ENCODE measurements around the gene VIL1.

Gene VIL1

GRCh38 chr2:218401890-218402289, 17.0 kb upstream of the VIL1 start:
- Histone ChIP-seq H3K9me3 (ENCODE audit: control insufficient read depth, insufficient read depth, low read length) (no peaks in the 10 kb centered on the region), H3K4me3 (ENCODE audit: low read depth, low read length) (no peak overlapping the region), H3K27me3 (ENCODE audit: control insufficient read depth, insufficient read depth, low read length) (peaks cover 27% of the 10 kb centered on the region), H3K4me1 (ENCODE audit: control insufficient read depth, insufficient read depth, low read length) (peaks cover 22% of the 10 kb centered on the region), H3K36me3 (ENCODE audit: control insufficient read depth, insufficient read depth, low read length) (peaks cover 19% of the 10 kb centered on the region), H3K27ac (ENCODE audit: low read depth, low read length) (no peak overlapping the region), H3K9ac (ENCODE audit: low read depth, low read length) (no peak overlapping the region)

DNA sequence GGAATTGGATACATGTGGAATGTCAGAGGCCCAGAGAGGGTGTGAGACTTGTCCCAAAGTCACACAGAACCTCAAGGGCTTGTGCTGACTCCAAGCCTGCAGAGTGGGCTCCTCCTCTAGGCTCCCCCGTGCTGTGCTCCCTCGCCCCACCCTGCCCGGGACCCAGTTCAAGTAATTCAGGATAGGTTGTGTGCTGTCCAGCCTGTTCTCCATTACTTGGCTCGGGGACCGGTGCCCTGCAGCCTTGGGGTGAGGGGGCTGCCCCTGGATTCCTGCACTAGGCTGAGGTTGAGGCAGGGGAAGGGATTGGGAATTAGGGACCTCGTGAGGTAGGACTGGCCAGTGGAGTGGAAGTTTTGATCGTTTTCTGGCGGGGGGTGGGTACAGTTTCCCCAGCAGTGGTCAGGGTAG, 16.4 kb upstream of the VIL1 start:
- peaks cover 21% of the 10 kb centered on the region for H3K4me1 ChIP-seq (ENCODE audit: control insufficient read depth, insufficient read depth, low read length)
- H3K9me3 ChIP-seq (ENCODE audit: control insufficient read depth, insufficient read depth, low read length), result no peaks in the 10 kb centered on the region
- H3K4me3 ChIP-seq (ENCODE audit: low read depth, low read length), result no peak overlapping the region
- H3K36me3 ChIP-seq (ENCODE audit: control insufficient read depth, insufficient read depth, low read length), result peaks cover 19% of the 10 kb centered on the region
- H3K9ac ChIP-seq (ENCODE audit: low read depth, low read length), result no peak overlapping the region
- no peak overlapping the region for H3K27ac ChIP-seq (ENCODE audit: low read depth, low read length)
- H3K27me3 ChIP-seq (ENCODE audit: control insufficient read depth, insufficient read depth, low read length), result peaks cover 21% of the 10 kb centered on the region

- H3K4me1 ChIP-seq (ENCODE audit: control insufficient read depth, insufficient read depth, low read length), result peaks cover 20% of the 10 kb centered on the region
- H3K4me3 ChIP-seq (ENCODE audit: low read depth, low read length), result no peak overlapping the region
- no peak overlapping the region for H3K27ac ChIP-seq (ENCODE audit: low read depth, low read length)
- H3K9me3 ChIP-seq (ENCODE audit: control insufficient read depth, insufficient read depth, low read length), result no peaks in the 10 kb centered on the region
- H3K27me3 ChIP-seq (ENCODE audit: control insufficient read depth, insufficient read depth, low read length), result peaks cover 16% of the 10 kb centered on the region
- no peak overlapping the region for H3K9ac ChIP-seq (ENCODE audit: low read depth, low read length)
- peaks cover 19% of the 10 kb centered on the region for H3K36me3 ChIP-seq (ENCODE audit: control insufficient read depth, insufficient read depth, low read length)
These were observed 16.0 kb upstream of the VIL1 start for GRCh38 chr2:218402911-218403411.

GRCh38 chr2:218403810-218404209, 15.1 kb upstream of the VIL1 start:
- Histone ChIP-seq H3K27me3 (ENCODE audit: control insufficient read depth, insufficient read depth, low read length) (peaks cover 8% of the 10 kb centered on the region), H3K27ac (ENCODE audit: low read depth, low read length) (no peak overlapping the region), H3K36me3 (ENCODE audit: control insufficient read depth, insufficient read depth, low read length) (peaks cover 19% of the 10 kb centered on the region), H3K4me1 (ENCODE audit: control insufficient read depth, insufficient read depth, low read length) (peaks cover 20% of the 10 kb centered on the region), H3K9me3 (ENCODE audit: control insufficient read depth, insufficient read depth, low read length) (no peaks in the 10 kb centered on the region), H3K9ac (ENCODE audit: low read depth, low read length) (no peak overlapping the region), H3K4me3 (ENCODE audit: low read depth, low read length) (no peak overlapping the region)

- Histone ChIP-seq H3K36me3 (ENCODE audit: control insufficient read depth, insufficient read depth, low read length) (peaks cover 19% of the 10 kb centered on the region), H3K27me3 (ENCODE audit: control insufficient read depth, insufficient read depth, low read length) (peaks cover under 1% of the 10 kb centered on the region; the same call in 1 of the 2 replicates), H3K9me3 (ENCODE audit: control insufficient read depth, insufficient read depth, low read length) (no peaks in the 10 kb centered on the region), H3K27ac (ENCODE audit: low read depth, low read length) (peak overlapping the region; percentile 96), H3K9ac (ENCODE audit: low read depth, low read length) (no peak overlapping the region), H3K4me3 (ENCODE audit: low read depth, low read length) (no peak overlapping the region), H3K4me1 (ENCODE audit: control insufficient read depth, insufficient read depth, low read length) (peaks cover 20% of the 10 kb centered on the region)
These were observed 14.4 kb upstream of the VIL1 start for GRCh38 chr2:218404351-218405085.

DNA sequence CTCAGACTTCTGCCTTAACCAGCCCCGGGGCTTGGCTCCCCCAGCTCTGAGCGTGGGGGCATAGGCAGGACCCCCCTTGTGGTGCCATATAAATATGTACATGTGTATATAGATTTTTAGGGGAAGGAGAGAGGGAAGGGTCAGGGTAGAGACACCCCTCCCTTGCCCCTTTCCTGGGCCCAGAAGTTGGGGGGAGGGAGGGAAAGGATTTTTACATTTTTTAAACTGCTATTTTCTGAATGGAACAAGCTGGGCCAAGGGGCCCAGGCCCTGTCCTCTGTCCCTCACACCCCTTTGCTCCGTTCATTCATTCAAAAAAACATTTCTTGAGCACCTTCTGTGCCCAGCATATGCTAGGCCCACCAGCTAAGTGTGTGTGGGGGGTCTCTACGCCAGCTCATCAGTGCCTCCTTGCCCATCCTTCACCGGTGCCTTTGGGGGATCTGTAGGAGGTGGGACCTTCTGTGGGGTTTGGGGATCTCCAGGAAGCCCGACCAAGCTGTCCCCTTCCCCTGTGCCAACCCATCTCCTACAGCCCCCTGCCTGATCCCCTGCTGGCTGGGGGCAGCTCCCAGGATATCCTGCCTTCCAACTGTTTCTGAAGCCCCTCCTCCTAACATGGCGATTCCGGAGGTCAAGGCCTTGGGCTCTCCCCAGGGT, 13.7 kb upstream of the VIL1 start:
- H3K27me3 ChIP-seq (ENCODE audit: control insufficient read depth, insufficient read depth, low read length), result no peaks in the 10 kb centered on the region
- peaks cover 19% of the 10 kb centered on the region for H3K36me3 ChIP-seq (ENCODE audit: control insufficient read depth, insufficient read depth, low read length)
- no peak overlapping the region for H3K9ac ChIP-seq (ENCODE audit: low read depth, low read length)
- H3K4me1 ChIP-seq (ENCODE audit: control insufficient read depth, insufficient read depth, low read length), result peaks cover 20% of the 10 kb centered on the region
- H3K4me3 ChIP-seq (ENCODE audit: low read depth, low read length), result peak overlapping the region; percentile 70
- H3K27ac ChIP-seq (ENCODE audit: low read depth, low read length), result peak overlapping the region; percentile 96
- no peaks in the 10 kb centered on the region for H3K9me3 ChIP-seq (ENCODE audit: control insufficient read depth, insufficient read depth, low read length)

DNA sequence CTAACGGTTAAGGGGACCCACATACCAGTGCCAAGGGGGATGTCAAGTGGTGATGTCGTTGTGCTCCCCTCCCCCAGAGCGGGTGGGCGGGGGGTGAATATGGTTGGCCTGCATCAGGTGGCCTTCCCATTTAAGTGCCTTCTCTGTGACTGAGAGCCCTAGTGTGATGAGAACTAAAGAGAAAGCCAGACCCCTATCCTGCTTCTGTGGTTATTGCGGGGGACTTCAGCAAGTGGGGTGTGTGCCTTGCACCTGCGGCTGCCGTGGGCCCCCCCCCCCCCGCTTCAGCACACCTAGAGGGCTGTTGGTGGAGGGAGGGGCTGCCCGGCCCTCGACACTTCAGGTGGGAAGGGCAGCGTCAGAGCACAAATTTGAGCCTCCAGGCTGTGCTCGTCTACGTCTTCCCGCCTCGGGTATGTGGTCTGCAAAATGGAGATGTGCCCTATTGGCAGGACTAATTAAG, 13.1 kb upstream of the VIL1 start:
- peaks cover 20% of the 10 kb centered on the region for H3K4me1 ChIP-seq (ENCODE audit: control insufficient read depth, insufficient read depth, low read length)
- H3K4me3 ChIP-seq (ENCODE audit: low read depth, low read length), result peak overlapping the region; percentile 70
- peak overlapping the region; percentile 96 for H3K27ac ChIP-seq (ENCODE audit: low read depth, low read length)
- no peaks in the 10 kb centered on the region for H3K27me3 ChIP-seq (ENCODE audit: control insufficient read depth, insufficient read depth, low read length)
- H3K9ac ChIP-seq (ENCODE audit: low read depth, low read length), result peak overlapping the region; percentile 66; the same call in 1 of the 2 replicates
- no peaks in the 10 kb centered on the region for H3K9me3 ChIP-seq (ENCODE audit: control insufficient read depth, insufficient read depth, low read length)
- peaks cover 19% of the 10 kb centered on the region for H3K36me3 ChIP-seq (ENCODE audit: control insufficient read depth, insufficient read depth, low read length)

DNA sequence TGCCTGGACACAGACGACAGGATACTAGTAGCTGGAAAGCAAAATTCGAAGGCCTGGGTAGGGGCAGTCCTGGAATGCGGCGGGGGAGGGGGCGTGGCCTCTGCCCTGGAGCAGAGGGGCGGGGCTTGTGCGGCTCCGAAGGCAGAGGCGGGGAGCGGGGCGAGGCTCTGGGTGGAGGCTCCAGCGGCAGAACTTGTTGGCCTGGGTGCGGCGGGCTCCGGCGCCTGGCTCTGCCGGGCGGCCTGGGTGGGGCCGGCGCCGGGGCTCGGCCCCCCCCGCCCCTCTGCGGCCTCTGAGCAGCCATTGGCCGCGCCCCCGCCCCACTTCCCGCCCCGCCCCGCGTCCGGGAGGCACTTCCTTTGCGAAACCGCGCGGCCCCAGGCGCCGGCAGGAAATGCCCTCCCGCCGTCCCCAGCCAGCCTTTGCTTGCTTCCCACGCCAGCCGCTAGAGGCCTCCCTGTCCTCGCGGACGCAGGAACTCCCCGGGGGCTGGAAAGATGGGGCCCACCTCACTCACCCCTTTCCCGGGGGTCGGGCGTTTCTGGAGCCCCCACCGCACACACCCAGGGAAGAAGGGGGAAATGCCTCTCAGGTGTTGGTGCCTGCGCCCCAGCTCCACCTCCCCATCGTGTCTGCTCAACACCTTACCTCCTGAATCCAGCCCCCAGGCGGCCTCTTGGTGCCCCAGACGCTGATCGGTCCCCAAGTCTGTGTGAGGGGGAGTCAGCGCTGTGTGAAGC, 12.5 kb upstream of the VIL1 start:
- Histone ChIP-seq H3K4me3 (ENCODE audit: low read depth, low read length) (peak overlapping the region; percentile 70), H3K36me3 (ENCODE audit: control insufficient read depth, insufficient read depth, low read length) (peaks cover 19% of the 10 kb centered on the region), H3K9me3 (ENCODE audit: control insufficient read depth, insufficient read depth, low read length) (no peaks in the 10 kb centered on the region), H3K27me3 (ENCODE audit: control insufficient read depth, insufficient read depth, low read length) (no peaks in the 10 kb centered on the region), H3K4me1 (ENCODE audit: control insufficient read depth, insufficient read depth, low read length) (peaks cover 16% of the 10 kb centered on the region), H3K9ac (ENCODE audit: low read depth, low read length) (peak overlapping the region; percentile 66), H3K27ac (ENCODE audit: low read depth, low read length) (peak overlapping the region; percentile 96)

DNA sequence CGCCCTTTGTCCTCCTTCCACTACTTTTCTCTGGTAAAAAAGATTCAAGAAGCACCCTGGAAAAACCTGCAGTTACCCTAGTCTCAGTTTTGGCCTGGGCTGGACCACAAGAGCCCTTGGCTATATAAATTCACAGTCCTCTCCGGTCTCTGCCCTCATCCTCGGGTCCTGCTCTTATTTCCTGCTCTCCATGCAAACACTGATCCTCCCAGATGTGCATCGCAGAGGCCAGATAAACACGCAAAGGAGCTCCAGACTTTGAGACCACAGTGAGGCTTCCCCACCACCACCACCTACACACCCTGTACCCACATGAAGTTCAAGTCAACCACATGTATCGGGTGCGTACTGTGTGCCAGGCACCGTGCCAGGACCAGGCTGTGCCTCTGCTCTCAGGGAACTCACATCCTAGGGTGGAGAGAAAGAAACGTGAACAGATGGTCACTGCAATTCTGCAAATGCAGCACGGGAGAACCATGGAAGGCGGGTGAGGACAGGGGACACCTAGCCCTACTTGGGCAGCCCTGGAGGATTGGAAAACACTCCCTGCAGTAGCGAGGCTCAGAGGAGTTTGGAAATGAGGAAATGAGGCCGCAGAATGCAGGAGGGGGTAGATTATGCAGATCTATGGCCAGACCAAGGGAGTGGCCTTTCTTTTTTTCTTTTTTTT, 11.8 kb upstream of the VIL1 start:
- no peaks in the 10 kb centered on the region for H3K27me3 ChIP-seq (ENCODE audit: control insufficient read depth, insufficient read depth, low read length)
- peaks cover 16% of the 10 kb centered on the region for H3K4me1 ChIP-seq (ENCODE audit: control insufficient read depth, insufficient read depth, low read length)
- H3K36me3 ChIP-seq (ENCODE audit: control insufficient read depth, insufficient read depth, low read length), result peaks cover 18% of the 10 kb centered on the region
- peak overlapping the region; percentile 50 for H3K9ac ChIP-seq (ENCODE audit: low read depth, low read length)
- peak overlapping the region; percentile 62 for H3K4me3 ChIP-seq (ENCODE audit: low read depth, low read length)
- H3K9me3 ChIP-seq (ENCODE audit: control insufficient read depth, insufficient read depth, low read length), result no peaks in the 10 kb centered on the region
- H3K27ac ChIP-seq (ENCODE audit: low read depth, low read length), result peak overlapping the region; percentile 96

DNA sequence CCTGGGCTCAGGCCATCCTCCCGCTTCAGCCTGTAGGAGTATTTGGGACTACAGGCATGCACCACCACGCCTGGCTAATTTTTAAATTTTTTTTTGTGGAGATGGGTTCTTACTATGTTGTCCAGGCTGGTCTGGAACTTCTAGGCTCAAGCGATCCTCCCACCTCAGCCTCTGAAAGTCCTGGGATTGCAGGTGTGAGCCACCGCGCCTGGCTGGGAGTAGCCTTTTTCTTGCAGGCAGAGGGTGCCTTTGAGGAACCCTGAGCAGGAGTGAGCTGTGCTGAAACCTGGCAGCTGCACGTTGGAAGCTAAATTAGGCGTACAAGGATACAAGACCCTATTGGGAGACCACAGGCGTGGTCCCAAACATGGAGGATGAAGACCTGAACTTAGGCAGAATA, 11.2 kb upstream of the VIL1 start:
- H3K4me1 ChIP-seq (ENCODE audit: control insufficient read depth, insufficient read depth, low read length), result peaks cover 16% of the 10 kb centered on the region
- H3K9me3 ChIP-seq (ENCODE audit: control insufficient read depth, insufficient read depth, low read length), result no peaks in the 10 kb centered on the region
- no peak overlapping the region for H3K4me3 ChIP-seq (ENCODE audit: low read depth, low read length)
- H3K9ac ChIP-seq (ENCODE audit: low read depth, low read length), result no peak overlapping the region
- no peaks in the 10 kb centered on the region for H3K27me3 ChIP-seq (ENCODE audit: control insufficient read depth, insufficient read depth, low read length)
- H3K36me3 ChIP-seq (ENCODE audit: control insufficient read depth, insufficient read depth, low read length), result peaks cover 14% of the 10 kb centered on the region
- H3K27ac ChIP-seq (ENCODE audit: low read depth, low read length), result no peak overlapping the region
